Measurements from ENCODE around the gene DNAJA2.
"Not testable (repeated sequence)": the region's sequence is repeated elsewhere in the genome, so short reads cannot be mapped to it uniquely, and the experiment has no call there.

The DNAJA2 gene

GRCh38 chr16:46975165-46975564, 1.7 kb upstream of the DNAJA2 start:
- no peak for DNase-seq

- peak in 2 of 5 experiments; percentile 5 to 81 for DNase-seq
Measured at GRCh38 chr16:46974352-46974751, 878 bp upstream of the DNAJA2 start.

GRCh38 chr16:46973996-46974324, 486 bp upstream of the DNAJA2 start:
- no peak for DNase-seq

- peak; percentile 20 to 66 (median 31) for DNase-seq
Measured at GRCh38 chr16:46972429-46973206, 856 bp downstream of the DNAJA2 start.

GRCh38 chr16:46971271-46971670, 2.2 kb downstream of the DNAJA2 start:
- no peak for DNase-seq

- DNase-seq = no peak
Measured at GRCh38 chr16:46970089-46970488, 3.4 kb downstream of the DNAJA2 start.

- DNase-seq = no peak
Measured at GRCh38 chr16:46968063-46968435, 5.4 kb downstream of the DNAJA2 start.

GRCh38 chr16:46962629-46963028, 10.8 kb downstream of the DNAJA2 start:
- DNase-seq = no peak

- DNase-seq = peak in 2 of 5 experiments; percentile 27 to 86
Measured at GRCh38 chr16:46961373-46962353, 11.8 kb downstream of the DNAJA2 start.

GRCh38 chr16:46954562-46954961, 18.9 kb downstream of the DNAJA2 start:
- DNase-seq = no peak

- no peak for DNase-seq
Measured at GRCh38 chr16:46950009-46950408, 23.5 kb downstream of the DNAJA2 start.

GRCh38 chr16:46949241-46949892, 24.1 kb downstream of the DNAJA2 start:
- peak in 2 of 5 experiments; percentile 32 to 73 for DNase-seq

GRCh38 chr16:46948548-46949166, 24.8 kb downstream of the DNAJA2 start:
- DNase-seq = no peak

- peak in 1 of 5 experiments; percentile 72 for DNase-seq
Measured at GRCh38 chr16:46947900-46948547, 25.4 kb downstream of the DNAJA2 start.

GRCh38 chr16:46944713-46945112, 28.8 kb downstream of the DNAJA2 start:
- not testable (repeated sequence) for DNase-seq

- no peak for DNase-seq
Measured at GRCh38 chr16:46937536-46937935, 35.9 kb downstream of the DNAJA2 start.

- DNase-seq = no peak
Measured at GRCh38 chr16:46932802-46933201, 40.7 kb downstream of the DNAJA2 start.

- DNase-seq = no peak
Measured at GRCh38 chr16:46930861-46931260, 42.6 kb downstream of the DNAJA2 start.

GRCh38 chr16:46929378-46930332, 43.8 kb downstream of the DNAJA2 start:
- DNase-seq = peak; percentile 20 to 64 (median 43)

- no peak for DNase-seq
Measured at GRCh38 chr16:46928811-46929210, 44.7 kb downstream of the DNAJA2 start.

GRCh38 chr16:46927273-46927672, 46.2 kb downstream of the DNAJA2 start:
- no peak for DNase-seq

Data from T-helper 2 cell (primary cell).